ENCODE results near the gene SMIM32. TPM values are rescaled to one million over a fixed set of nuclear protein-coding genes. Genes with fewer than 3 reads are reported as not detected.

Gene SMIM32
- total RNA-seq, 1 experiment from 2014 or later, result 0.42 TPM

GRCh38 chr5:136200761-136201160 is 7.8 kb upstream of the SMIM32 start:
- peaks cover 34% of the 10 kb centered on the region for H3K4me1 Mint-ChIP-seq (ENCODE audit: low read depth, unreplicated experiment)
- no peaks in the 10 kb centered on the region for H3K36me3 Mint-ChIP-seq (ENCODE audit: insufficient read depth, unreplicated experiment)
- CTCF ChIA-PET, result no interaction called here
- TF ChIP-seq CTCF (IDR thresholded peaks at IDR 0.05; ENCODE audit: unreplicated experiment), result no peak
- intact Hi-C loops (cut with micrococcal nuclease; ENCODE audit: unreplicated experiment), result no loop called here
- no peaks in the 10 kb centered on the region for H3K9me3 Mint-ChIP-seq (ENCODE audit: low read depth, unreplicated experiment)
- DNase-seq, result no peak
- no peaks in the 10 kb centered on the region for H3K27me3 Mint-ChIP-seq (ENCODE audit: unreplicated experiment)
- no peak overlapping the region for H3K27ac Mint-ChIP-seq (ENCODE audit: unreplicated experiment)
- no TSS peak for BruUV-seq (replicated peaks)
- H3K4me3 Mint-ChIP-seq (ENCODE audit: low read depth, unreplicated experiment), result no peak overlapping the region

- BruUV-seq (replicated peaks), result no TSS peak
- H3K9me3 Mint-ChIP-seq (ENCODE audit: low read depth, unreplicated experiment), result no peaks in the 10 kb centered on the region
- intact Hi-C loops (cut with micrococcal nuclease; ENCODE audit: unreplicated experiment), result no loop called here
- H3K4me3 Mint-ChIP-seq (ENCODE audit: low read depth, unreplicated experiment), result no peak overlapping the region
- no peak for TF ChIP-seq CTCF (IDR thresholded peaks at IDR 0.05; ENCODE audit: unreplicated experiment)
- H3K27me3 Mint-ChIP-seq (ENCODE audit: unreplicated experiment), result no peaks in the 10 kb centered on the region
- H3K4me1 Mint-ChIP-seq (ENCODE audit: low read depth, unreplicated experiment), result peaks cover 27% of the 10 kb centered on the region
- DNase-seq, result no peak
- CTCF ChIA-PET, result no interaction called here
- H3K27ac Mint-ChIP-seq (ENCODE audit: unreplicated experiment), result no peak overlapping the region
- no peaks in the 10 kb centered on the region for H3K36me3 Mint-ChIP-seq (ENCODE audit: insufficient read depth, unreplicated experiment)
These were observed 7.2 kb upstream of the SMIM32 start for GRCh38 chr5:136200130-136200529.

GRCh38 chr5:136199408-136199807 is 6.4 kb upstream of the SMIM32 start:
- no peak overlapping the region for H3K27ac Mint-ChIP-seq (ENCODE audit: unreplicated experiment)
- no peaks in the 10 kb centered on the region for H3K9me3 Mint-ChIP-seq (ENCODE audit: low read depth, unreplicated experiment)
- no TSS peak for BruUV-seq (replicated peaks)
- no peak for DNase-seq
- CTCF ChIA-PET, result no interaction called here
- intact Hi-C loops (cut with micrococcal nuclease; ENCODE audit: unreplicated experiment), result no loop called here
- no peak overlapping the region for H3K4me3 Mint-ChIP-seq (ENCODE audit: low read depth, unreplicated experiment)
- no peaks in the 10 kb centered on the region for H3K36me3 Mint-ChIP-seq (ENCODE audit: insufficient read depth, unreplicated experiment)
- peaks cover 6% of the 10 kb centered on the region for H3K27me3 Mint-ChIP-seq (ENCODE audit: unreplicated experiment)
- no peak for TF ChIP-seq CTCF (IDR thresholded peaks at IDR 0.05; ENCODE audit: unreplicated experiment)
- H3K4me1 Mint-ChIP-seq (ENCODE audit: low read depth, unreplicated experiment), result peaks cover 20% of the 10 kb centered on the region

DNA sequence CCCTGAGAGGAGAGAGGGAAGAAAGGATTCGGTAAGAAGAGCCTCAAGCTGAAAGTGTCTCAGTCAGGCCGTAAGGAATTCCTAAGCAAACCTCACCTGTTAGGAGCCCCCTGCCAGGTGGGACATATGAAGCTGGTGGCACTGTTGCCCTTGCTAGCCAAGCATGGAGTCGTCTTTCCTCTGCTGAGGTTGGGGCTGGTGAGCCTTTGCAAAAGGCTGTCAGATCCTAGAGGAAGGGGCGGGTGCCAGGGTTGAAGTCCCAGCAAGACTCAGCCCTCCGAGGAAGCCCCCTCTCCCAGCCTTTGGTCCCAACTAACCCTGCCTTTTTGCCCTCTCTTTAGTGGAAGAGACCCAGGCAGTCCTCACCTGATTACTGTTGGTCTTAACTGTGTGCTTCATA is 5.5 kb upstream of the SMIM32 start:
- H3K4me3 Mint-ChIP-seq (ENCODE audit: low read depth, unreplicated experiment), result no peak overlapping the region
- no peak for DNase-seq
- intact Hi-C loops (cut with micrococcal nuclease; ENCODE audit: unreplicated experiment), result no loop called here
- no peaks in the 10 kb centered on the region for H3K9me3 Mint-ChIP-seq (ENCODE audit: low read depth, unreplicated experiment)
- CTCF ChIA-PET, result no interaction called here
- no peak for TF ChIP-seq CTCF (IDR thresholded peaks at IDR 0.05; ENCODE audit: unreplicated experiment)
- H3K36me3 Mint-ChIP-seq (ENCODE audit: insufficient read depth, unreplicated experiment), result no peaks in the 10 kb centered on the region
- BruUV-seq (replicated peaks), result no TSS peak
- H3K27ac Mint-ChIP-seq (ENCODE audit: unreplicated experiment), result no peak overlapping the region
- peaks cover 15% of the 10 kb centered on the region for H3K27me3 Mint-ChIP-seq (ENCODE audit: unreplicated experiment)
- H3K4me1 Mint-ChIP-seq (ENCODE audit: low read depth, unreplicated experiment), result peaks cover 14% of the 10 kb centered on the region
